Right renal cortex interstitium (tissue), 3 donors: ENCODE results near the gene LRRC8D. TPM values are rescaled to one million over a fixed set of nuclear protein-coding genes. Genes with fewer than 3 reads are reported as not detected.
"Not testable (repeated sequence)": the region's sequence is repeated elsewhere in the genome, so short reads cannot be mapped to it uniquely, and the experiment has no call there.

Experiments used
- DNase-seq, 3 donors: peaks; one replicate each; pipeline ENCODE4 v3.0.0-alpha.2; 2013; ENCODE audit warnings: low read depth in 3 of 3, low spot score in 2 of 3
- polyA plus RNA-seq, 3 donors: library from polyadenylated mRNA; unstranded; fragments of 120-200 nt; gene quantifications; one replicate each; pipeline ENCODE4 v1.2.1, GENCODE V29; 2013; ENCODE audit not compliant: insufficient read length in 3 of 3

The LRRC8D gene
- polyA plus RNA-seq, 3 donors, result 38.5 to 42.3 (median 40.4) TPM

DNA sequence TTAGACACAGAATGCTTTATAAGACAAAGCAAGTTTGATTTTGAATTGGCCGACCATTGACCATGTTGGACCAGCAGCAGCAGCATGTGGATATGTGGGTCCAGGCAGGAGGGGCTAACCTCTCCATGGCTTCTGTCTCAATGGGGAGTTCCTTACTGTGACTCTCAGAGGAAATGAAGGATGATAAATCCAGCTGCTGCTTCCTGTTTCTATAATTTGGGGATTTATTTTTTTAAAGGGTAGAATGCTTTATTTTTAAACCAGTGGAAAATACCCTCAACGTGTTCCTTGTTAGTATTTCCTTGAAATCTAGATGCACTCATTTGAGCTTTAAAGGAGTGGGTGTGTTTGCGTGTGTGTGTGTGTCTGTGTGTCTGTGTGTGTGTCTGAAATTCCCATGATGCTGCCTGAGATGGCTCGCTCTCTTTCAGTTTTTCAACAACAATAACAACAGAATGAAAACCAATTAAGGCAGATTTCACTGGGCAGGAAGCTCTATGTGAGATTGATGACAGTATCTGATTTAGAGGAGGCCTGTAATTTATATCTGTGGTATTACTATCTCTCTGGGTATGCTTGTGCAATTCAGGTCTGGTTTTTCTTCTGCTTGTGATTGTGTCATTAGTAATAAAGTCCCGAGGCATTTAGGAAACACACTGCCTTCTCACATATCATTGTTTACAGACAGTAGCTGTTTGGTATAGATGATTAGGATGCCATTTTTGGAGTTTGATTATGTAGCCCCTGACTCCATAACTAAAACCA is 88.0 kb downstream of the LRRC8D start:
- no peak for DNase-seq

DNA sequence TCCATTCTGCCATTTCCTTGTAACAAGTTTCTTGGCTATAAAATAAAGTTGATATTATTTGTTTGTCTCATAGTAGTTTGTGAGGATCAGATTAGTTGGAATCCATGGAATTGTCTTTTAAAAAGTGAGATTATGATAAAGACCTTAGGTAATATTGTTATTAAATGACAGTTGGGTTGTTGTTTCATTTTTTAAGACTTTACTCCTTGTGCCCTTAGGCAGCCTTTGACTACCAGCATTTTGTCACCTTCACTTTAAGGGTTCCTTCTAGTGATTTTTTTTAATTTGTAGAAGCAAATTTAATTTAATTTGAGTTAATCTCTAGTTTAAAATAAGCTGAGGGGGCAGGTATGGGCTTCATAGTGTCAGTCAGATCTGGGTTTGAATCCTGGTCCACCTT is 89.4 kb downstream of the LRRC8D start:
- DNase-seq, result no peak

- no peak for DNase-seq
Observed at GRCh38 chr1:89910780-89911179, 89.9 kb downstream of the LRRC8D start.

- DNase-seq, result no peak
Observed at GRCh38 chr1:89911191-89911991, 90.6 kb downstream of the LRRC8D start.

DNA sequence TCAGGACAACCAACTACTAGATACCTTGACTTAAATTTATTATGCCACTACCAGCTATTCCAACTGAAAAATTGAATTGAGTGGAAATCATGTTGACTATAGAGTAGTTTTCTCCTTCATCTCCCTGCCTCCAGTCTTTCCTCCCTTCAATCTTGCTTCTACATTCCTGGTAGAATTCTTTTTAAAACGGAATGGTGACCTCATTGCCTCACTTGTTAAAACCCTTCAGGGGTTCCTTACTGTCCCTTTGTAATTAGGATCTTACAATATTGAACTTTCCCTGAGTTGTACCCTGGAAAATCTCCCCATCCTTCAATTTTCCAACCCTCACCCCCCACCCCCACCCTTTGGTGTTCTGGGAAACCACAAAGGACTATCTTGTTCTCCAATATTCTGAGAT is 91.2 kb downstream of the LRRC8D start:
- DNase-seq, result no peak

GRCh38 chr1:89913353-89914095 is 92.7 kb downstream of the LRRC8D start:
- no peak for DNase-seq

DNA sequence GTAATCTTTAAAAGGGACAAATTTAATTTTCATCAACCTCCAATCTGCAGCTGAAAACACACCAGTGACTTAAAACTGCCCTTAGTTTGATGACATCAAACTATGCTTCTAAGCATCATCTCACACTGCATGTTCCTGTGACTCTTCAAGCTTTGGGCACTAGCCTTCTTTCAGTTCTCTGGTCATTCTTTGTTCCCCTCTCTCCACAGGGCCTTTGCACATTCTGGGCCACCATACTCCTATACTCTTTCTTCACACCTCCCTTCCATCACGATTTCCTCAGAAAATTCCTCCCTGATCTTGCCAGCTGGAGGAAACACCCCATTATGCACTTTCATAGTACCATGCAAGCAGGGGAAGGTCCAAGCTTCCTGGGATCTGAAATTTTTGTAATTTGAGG is 96.5 kb downstream of the LRRC8D start:
- no peak for DNase-seq

DNA sequence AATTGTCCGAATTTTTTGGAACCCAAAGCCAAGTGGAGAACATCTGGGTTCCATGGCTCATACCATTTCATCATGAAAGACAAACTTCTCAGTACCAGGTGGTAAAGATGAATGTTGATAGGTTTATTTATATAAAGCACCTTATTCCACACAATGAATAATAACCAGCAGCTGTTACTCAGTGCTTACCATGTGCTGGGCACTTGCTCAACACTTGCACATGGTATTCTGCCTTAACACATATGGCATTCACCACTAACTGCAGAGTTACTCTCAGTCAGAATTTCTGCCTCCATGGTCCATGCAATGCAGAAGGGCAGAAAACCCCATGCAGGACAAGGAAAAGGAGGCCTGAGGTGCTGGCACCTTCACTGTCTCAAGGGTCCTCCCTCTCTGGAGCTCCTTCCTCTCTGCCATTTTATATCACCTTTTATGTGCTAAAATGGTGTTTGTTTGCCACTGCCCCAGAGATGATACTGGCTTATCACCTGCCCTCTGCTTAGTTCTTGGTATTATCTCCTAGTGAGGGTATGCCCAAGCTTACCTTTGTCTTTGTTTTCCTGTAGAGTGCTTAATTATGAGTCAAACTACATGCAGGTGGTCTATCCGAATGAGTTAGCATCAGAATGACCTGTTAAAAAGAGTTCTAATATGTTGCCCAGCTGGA is 97.4 kb downstream of the LRRC8D start:
- DNase-seq, result no peak

- DNase-seq, result no peak
Observed at GRCh38 chr1:89918794-89919155, 97.9 kb downstream of the LRRC8D start.

DNA sequence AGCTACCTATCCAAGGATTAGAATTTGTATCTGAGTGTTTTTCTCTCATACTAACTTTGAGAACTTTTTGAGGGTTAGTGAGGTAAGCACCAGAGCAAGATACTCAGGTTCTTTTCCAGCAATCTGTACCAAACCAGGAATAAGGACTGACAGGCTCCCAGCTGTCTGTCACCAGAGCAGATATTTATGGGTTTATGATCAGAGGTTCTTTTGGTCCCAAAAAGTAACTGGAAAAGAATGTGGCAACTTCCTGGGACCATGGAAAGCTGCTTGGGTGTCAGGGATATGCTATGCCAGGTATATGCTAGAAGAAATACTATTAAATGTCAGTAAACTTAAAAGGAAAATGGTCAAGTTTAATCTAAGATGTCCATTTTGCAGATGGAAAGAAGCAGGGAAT is 98.3 kb downstream of the LRRC8D start:
- no peak for DNase-seq

GRCh38 chr1:89922911-89923310 is 102.1 kb downstream of the LRRC8D start:
- DNase-seq, result no peak

DNA sequence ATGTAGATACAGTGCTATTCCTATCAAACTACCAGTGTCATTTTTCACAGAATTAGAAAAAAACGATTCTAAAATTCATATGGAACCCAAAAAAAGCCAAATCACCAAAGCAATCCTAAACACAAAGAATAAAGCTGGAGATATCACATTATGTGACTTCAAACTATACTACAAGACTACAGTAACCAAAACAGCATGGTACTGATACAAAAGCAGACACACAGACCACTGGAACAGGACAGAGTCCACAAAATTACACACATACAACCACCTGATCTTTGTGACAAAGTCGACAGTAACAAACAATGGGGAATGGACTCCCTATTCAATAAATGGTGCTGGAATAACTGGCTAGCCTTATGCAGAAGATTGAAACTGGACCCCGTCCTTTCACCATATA is 102.7 kb downstream of the LRRC8D start:
- no peak for DNase-seq

GRCh38 chr1:89924075-89924474 is 103.2 kb downstream of the LRRC8D start:
- not testable (repeated sequence) for DNase-seq

GRCh38 chr1:89927049-89927448 is 106.2 kb downstream of the LRRC8D start:
- DNase-seq, result no peak

GRCh38 chr1:89927478-89927877 is 106.6 kb downstream of the LRRC8D start:
- DNase-seq, result no peak

DNA sequence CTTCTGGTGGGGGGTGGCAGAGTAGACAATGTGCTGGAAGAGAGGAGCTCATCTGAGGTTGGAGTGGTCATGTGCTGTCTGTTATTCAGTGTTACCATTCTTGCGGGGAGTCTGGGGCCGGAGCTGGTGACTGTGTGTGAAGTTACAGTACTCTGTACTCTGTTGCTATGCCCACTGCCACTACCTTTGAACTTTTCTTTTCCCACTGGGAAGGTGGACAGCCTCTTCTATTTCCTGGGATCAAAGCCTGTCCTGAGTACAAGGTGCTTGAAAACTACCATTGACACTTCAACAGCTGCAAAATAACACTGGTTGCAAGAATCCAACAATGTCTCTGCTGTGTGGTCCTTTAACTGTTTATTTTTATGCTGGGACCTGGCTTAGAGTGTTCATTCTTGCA is 107.7 kb downstream of the LRRC8D start:
- DNase-seq, result no peak

GRCh38 chr1:89929467-89930063 is 108.7 kb downstream of the LRRC8D start:
- DNase-seq, result no peak

DNA sequence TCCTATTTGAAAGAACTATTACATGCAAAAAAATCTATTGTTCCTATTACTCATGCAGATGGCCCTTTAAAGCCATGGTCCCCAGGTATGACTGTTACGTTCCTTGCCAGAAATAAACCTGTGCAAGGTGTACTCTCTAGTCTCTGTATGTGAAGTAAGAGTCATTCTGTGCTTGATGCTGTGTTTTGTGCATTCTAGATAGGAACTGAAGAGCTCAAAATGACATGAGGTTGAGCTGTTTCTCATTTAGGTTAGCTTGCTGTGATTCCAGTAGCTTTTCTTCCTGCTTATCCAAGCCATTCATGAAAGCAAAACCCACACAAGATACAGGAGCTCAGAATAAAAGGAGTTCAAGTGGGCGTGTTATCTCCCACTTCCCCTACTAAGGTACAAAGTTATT is 109.7 kb downstream of the LRRC8D start:
- no peak for DNase-seq

GRCh38 chr1:89931964-89932363 is 111.1 kb downstream of the LRRC8D start:
- DNase-seq, result no peak

DNA sequence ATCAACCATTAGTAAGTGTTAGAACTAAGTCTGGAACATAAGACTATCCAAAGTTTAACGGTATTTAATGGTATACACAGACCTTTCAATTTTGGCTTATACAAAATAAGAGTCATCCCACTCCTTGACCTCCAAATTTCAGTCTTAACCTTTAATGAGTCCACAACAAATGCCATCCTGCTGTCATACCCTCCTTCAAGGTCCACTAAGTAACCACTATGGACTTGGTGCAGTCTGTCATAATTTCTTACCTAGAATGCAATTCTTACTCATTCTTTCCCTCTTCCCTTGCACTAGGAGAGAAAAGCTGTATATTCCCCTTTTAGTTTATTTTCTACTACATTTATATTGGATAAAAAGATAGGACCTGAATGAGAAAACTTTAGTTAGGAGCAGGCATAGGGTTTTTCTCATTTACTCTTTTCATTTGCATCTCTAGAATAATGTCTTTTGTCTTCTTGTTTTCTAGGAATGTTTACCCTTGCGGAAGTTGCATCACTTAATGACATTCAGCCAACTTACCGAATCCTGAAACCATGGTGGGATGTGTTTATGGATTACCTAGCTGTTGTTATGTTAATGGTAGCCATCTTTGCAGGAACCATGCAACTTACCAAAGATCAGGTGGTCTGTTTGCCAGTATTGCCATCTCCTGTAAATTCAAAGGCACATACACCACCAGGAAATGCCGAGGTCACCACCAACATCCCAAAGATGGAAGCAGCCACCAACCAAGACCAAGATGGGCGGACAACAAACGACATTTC is 111.9 kb downstream of the LRRC8D start:
- DNase-seq, result no peak
